Measurements from ENCODE around the gene IER3.
A peak's percentile ranks its signal among the peaks of the same experiment; 100 is the strongest.
"Not testable (repeated sequence)": the region's sequence is repeated elsewhere in the genome, so short reads cannot be mapped to it uniquely, and the experiment has no call there.

The IER3 gene

DNA sequence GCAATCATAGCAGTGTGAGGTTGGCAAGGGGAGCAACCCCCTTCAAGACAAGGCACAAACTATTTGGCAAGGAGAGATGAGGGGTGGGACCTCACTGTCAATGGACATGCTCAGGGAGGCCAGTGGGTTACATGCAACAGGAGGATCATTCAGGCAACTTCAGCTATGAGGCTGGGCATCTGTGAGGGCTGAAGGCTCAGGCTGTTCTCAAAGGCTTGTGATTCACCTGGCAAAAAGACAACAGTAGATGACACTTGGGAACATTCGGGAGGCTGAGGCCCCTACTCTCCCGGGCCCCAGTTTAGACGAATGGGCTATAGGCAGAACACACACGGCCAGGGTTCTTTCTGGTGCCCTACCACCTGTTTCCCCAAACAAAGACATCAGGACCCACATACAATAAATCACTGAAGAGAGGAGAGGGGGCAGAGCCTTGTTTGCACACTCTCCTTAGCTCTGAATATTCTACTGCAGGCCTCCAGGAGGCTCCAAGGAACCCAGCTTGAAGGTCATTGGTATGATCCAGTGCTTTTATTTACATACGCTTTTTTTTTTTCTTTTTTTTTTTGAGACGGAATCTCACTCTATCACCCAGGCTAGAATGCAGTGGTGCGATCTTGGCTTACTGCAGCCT, 16.3 kb downstream of the IER3 start:
- H3K9ac ChIP-seq (ENCODE audit: low read depth, low read length): no peak overlapping the region
- H3K4me1 ChIP-seq (ENCODE audit: control insufficient read depth, insufficient read depth, low read length): peaks cover 2% of the 10 kb centered on the region; the same call in 1 of the 2 replicates
- no peaks in the 10 kb centered on the region for H3K9me3 ChIP-seq (ENCODE audit: control insufficient read depth, insufficient read depth, low read length)
- H3K4me3 ChIP-seq (ENCODE audit: low read depth, low read length): no peak overlapping the region
- peak overlapping the region; percentile 27 for H3K27ac ChIP-seq (ENCODE audit: low read depth, low read length)
- no peaks in the 10 kb centered on the region for H3K27me3 ChIP-seq (ENCODE audit: control insufficient read depth, insufficient read depth, low read length)
- peaks cover 76% of the 10 kb centered on the region for H3K36me3 ChIP-seq (ENCODE audit: control insufficient read depth, insufficient read depth, low read length)

DNA sequence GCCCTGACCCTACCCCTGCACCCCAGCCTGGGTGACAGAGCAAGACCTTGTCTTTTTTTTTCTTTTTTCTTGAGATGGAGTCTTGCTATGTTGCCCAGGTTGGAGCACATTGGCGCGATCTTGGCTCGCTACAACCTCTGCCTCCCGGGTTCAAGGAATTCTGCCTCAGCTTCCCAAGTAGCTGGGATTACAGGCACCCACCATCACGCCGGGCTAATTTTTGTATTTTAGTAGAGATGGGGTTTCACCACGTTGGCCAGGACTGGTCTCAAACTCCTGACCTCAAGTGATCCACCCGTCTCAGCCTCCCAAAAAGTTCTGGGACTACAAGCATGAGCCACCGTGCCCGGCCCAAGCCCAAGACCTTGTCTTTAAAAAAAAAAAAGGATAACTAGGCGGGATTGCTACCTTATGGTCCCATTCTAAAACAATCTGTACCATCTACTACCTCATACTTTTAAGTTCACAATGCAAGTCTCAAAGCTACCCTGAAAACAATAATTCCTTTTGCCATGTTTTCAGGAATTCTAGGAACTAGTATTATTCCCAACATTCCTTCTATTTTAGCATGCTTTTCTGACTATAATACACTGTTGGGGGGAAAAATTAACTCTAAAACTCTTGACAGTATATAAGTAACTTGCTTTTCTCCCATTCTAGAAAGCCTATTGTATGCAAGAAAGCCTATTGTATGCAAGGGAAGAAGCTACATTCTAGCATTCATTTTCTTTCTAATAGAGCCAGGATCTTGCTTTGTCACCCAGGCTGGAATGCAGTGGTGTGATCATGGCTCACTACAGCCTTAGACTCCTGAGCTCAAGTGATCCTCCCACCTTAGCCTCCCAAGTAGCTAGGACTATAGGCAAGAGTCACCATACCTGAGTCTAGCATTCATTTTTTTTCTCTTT, 17.6 kb downstream of the IER3 start:
- peaks cover 76% of the 10 kb centered on the region for H3K36me3 ChIP-seq (ENCODE audit: control insufficient read depth, insufficient read depth, low read length)
- H3K27ac ChIP-seq (ENCODE audit: low read depth, low read length): peak overlapping the region; percentile 33

DNA sequence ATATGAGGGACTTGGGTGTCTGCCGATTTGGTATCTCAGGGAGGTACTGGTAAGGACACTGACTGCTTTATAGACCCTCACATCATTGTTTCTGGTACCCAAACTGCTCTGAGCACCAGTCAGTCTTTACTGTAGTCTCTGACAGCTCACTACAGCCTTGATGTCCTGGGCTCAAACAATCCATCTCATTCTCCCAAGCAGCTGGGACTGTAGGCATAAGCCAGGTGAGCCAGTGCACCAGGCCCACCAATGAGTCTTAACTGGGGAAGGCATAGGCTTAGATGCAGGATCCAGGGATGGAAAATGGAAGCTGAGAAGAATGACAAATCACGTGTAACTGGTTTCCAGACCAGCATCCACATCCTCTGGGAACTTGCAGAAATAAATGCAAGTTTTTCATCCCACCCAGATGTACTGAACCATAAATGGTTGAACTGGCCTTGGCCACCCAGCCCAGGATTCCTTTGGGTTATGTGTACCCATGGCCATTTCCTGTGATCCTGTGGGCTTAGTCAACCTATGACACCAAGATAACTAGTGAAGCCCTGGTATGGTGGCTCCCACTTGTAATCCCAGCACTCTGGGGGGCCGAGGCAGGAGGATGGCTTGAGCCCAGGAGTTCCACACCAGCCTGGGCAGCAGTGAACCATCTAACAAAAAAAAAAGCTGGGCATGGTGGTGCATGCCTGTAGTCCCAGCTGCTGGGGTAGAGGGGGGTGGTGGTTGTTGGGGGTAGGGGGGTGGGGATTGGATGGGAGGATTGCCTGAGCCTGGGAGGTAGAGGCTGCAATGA, 18.4 kb downstream of the IER3 start:
- peaks cover 76% of the 10 kb centered on the region for H3K36me3 ChIP-seq (ENCODE audit: control insufficient read depth, insufficient read depth, low read length)
- peaks cover 2% of the 10 kb centered on the region; the same call in 1 of the 2 replicates for H3K4me1 ChIP-seq (ENCODE audit: control insufficient read depth, insufficient read depth, low read length)
- peak overlapping the region; percentile 74 for H3K27ac ChIP-seq (ENCODE audit: low read depth, low read length)

More for the DNA sequence above, 17.6 kb downstream of the IER3 start:
- no peak overlapping the region for H3K4me3 ChIP-seq (ENCODE audit: low read depth, low read length)
- no peaks in the 10 kb centered on the region for H3K9me3 ChIP-seq (ENCODE audit: control insufficient read depth, insufficient read depth, low read length)
- peaks cover 2% of the 10 kb centered on the region; the same call in 1 of the 2 replicates for H3K4me1 ChIP-seq (ENCODE audit: control insufficient read depth, insufficient read depth, low read length)
- no peak overlapping the region for H3K9ac ChIP-seq (ENCODE audit: low read depth, low read length)
- no peaks in the 10 kb centered on the region for H3K27me3 ChIP-seq (ENCODE audit: control insufficient read depth, insufficient read depth, low read length)

DNA sequence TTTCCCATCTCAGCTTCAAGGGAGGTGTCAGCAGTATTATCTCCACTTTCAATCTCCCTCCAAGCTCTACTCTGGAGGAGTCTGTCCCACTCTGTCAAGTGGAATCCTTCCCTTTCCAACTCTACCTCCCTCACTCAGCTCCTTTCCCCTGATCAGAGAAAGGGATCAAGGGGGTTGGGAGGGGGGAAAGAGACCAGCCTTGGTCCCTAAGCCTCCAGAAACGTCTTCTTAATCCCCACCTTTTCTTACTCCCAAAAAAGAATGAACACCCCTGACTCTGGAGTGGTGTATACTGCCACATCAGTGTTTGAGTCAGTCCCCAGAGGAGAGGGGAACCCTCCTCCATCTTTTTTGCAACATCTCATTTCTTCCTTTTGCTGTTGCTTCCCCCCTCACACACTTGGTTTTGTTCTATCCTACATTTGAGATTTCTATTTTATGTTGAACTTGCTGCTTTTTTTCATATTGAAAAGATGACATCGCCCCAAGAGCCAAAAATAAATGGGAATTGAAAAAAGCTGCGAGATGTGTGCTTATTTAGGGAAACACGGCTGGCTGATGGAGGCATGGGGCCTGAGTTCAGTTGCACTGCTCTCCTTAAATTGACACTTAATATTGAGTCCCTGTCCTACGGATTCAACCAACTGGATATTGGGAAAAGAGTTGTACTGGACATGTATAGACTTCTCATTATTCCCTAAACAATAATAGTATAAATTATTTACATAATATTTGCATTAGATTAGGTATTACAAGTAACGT, 19.3 kb downstream of the IER3 start:
- Histone ChIP-seq H3K27me3 (ENCODE audit: control insufficient read depth, insufficient read depth, low read length) (no peaks in the 10 kb centered on the region), H3K9ac (ENCODE audit: low read depth, low read length) (no peak overlapping the region), H3K4me1 (ENCODE audit: control insufficient read depth, insufficient read depth, low read length) (no peaks in the 10 kb centered on the region), H3K9me3 (ENCODE audit: control insufficient read depth, insufficient read depth, low read length) (no peaks in the 10 kb centered on the region), H3K36me3 (ENCODE audit: control insufficient read depth, insufficient read depth, low read length) (peaks cover 70% of the 10 kb centered on the region), H3K4me3 (ENCODE audit: low read depth, low read length) (no peak overlapping the region), H3K27ac (ENCODE audit: low read depth, low read length) (peak overlapping the region; percentile 6)

More for the DNA sequence above, 18.4 kb downstream of the IER3 start:
- H3K9ac ChIP-seq (ENCODE audit: low read depth, low read length): no peak overlapping the region
- H3K27me3 ChIP-seq (ENCODE audit: control insufficient read depth, insufficient read depth, low read length): no peaks in the 10 kb centered on the region
- H3K4me3 ChIP-seq (ENCODE audit: low read depth, low read length): no peak overlapping the region
- no peaks in the 10 kb centered on the region for H3K9me3 ChIP-seq (ENCODE audit: control insufficient read depth, insufficient read depth, low read length)

DNA sequence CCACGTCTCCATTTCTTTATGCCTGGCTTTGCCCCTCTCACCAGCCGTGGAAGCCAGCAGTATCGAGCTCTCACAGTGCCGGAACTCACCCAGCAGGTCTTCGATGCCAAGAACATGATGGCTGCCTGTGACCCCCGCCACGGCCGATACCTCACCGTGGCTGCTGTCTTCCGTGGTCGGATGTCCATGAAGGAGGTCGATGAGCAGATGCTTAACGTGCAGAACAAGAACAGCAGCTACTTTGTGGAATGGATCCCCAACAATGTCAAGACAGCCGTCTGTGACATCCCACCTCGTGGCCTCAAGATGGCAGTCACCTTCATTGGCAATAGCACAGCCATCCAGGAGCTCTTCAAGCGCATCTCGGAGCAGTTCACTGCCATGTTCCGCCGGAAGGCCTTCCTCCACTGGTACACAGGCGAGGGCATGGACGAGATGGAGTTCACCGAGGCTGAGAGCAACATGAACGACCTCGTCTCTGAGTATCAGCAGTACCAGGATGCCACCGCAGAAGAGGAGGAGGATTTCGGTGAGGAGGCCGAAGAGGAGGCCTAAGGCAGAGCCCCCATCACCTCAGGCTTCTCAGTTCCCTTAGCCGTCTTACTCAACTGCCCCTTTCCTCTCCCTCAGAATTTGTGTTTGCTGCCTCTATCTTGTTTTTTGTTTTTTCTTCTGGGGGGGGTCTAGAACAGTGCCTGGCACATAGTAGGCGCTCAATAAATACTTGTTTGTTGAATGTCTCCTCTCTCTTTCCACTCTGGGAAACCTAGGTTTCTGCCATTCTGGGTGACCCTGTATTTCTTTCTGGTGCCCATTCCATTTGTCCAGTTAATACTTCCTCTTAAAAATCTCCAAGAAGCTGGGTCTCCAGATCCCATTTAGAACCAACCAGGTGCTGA, 20.3 kb downstream of the IER3 start:
- H3K27ac ChIP-seq (ENCODE audit: low read depth, low read length): peak overlapping the region; percentile 31
- not testable (repeated sequence) for H3K9me3 ChIP-seq (ENCODE audit: control insufficient read depth, insufficient read depth, low read length); H3K27me3 ChIP-seq (ENCODE audit: control insufficient read depth, insufficient read depth, low read length); H3K9ac ChIP-seq (ENCODE audit: low read depth, low read length); H3K4me1 ChIP-seq (ENCODE audit: control insufficient read depth, insufficient read depth, low read length); H3K4me3 ChIP-seq (ENCODE audit: low read depth, low read length)
- peaks cover 60% of the 10 kb centered on the region for H3K36me3 ChIP-seq (ENCODE audit: control insufficient read depth, insufficient read depth, low read length)

DNA sequence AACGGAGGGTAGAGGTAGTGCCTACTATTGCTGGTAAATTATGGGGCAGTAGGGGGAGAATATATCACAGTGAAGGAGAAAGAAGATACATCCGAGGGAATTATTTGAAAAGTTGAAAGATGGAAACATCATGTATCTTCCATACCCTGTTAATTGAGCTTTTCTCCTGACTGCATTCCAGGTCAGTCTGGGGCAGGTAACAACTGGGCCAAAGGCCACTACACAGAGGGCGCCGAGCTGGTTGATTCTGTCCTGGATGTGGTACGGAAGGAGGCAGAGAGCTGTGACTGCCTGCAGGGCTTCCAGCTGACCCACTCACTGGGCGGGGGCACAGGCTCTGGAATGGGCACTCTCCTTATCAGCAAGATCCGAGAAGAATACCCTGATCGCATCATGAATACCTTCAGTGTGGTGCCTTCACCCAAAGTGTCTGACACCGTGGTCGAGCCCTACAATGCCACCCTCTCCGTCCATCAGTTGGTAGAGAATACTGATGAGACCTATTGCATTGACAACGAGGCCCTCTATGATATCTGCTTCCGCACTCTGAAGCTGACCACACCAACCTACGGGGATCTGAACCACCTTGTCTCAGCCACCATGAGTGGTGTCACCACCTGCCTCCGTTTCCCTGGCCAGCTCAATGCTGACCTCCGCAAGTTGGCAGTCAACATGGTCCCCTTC, 21.0 kb downstream of the IER3 start:
- H3K27me3 ChIP-seq (ENCODE audit: control insufficient read depth, insufficient read depth, low read length); H3K9me3 ChIP-seq (ENCODE audit: control insufficient read depth, insufficient read depth, low read length); H3K9ac ChIP-seq (ENCODE audit: low read depth, low read length): not testable (repeated sequence)
- H3K4me1 ChIP-seq (ENCODE audit: control insufficient read depth, insufficient read depth, low read length): peaks cover 13% of the 10 kb centered on the region; the same call in 1 of the 2 replicates
- H3K4me3 ChIP-seq (ENCODE audit: low read depth, low read length): peak overlapping the region; percentile 93
- peak overlapping the region; percentile 98 for H3K27ac ChIP-seq (ENCODE audit: low read depth, low read length)
- peaks cover 56% of the 10 kb centered on the region for H3K36me3 ChIP-seq (ENCODE audit: control insufficient read depth, insufficient read depth, low read length)

DNA sequence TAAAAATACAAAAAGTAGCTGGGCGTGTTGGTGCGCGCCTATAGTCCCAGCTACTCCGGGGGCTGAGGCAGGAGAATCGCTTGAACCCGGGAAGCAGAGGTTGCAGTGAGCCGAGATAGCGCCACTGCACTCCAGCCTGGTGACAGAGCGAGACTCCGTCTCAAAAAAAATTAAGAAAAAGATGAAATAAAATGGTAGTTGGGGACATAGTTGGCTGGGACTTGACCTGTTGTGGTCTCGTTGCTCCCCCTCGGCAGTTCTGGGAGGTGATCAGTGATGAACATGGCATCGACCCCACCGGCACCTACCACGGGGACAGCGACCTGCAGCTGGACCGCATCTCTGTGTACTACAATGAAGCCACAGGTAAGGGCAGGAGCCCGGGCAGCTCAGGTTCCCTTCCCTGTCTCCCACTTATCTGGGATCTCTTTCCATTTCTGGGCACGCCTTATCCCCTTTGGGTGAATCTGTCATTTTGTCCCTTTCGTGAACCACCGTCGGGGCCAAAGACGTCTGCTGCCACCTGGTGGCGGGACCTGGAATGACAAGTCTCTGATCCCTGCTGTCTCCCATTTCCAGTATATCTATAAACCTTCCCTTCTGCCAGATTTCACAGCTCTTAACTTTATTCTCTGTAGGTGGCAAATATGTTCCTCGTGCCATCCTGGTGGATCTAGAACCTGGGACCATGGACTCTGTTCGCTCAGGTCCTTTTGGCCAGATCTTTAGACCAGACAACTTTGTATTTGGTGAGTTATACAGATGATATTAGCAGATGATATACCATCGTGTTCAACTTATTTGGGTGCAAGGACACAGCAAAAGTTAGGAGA, 21.9 kb downstream of the IER3 start:
- H3K4me3 ChIP-seq (ENCODE audit: low read depth, low read length): peak overlapping the region; percentile 93
- no peaks in the 10 kb centered on the region for H3K9me3 ChIP-seq (ENCODE audit: control insufficient read depth, insufficient read depth, low read length)
- peaks cover 48% of the 10 kb centered on the region for H3K36me3 ChIP-seq (ENCODE audit: control insufficient read depth, insufficient read depth, low read length)
- peak overlapping the region; percentile 100 for H3K9ac ChIP-seq (ENCODE audit: low read depth, low read length)
- peaks cover 13% of the 10 kb centered on the region; the same call in 1 of the 2 replicates for H3K4me1 ChIP-seq (ENCODE audit: control insufficient read depth, insufficient read depth, low read length)
- no peaks in the 10 kb centered on the region for H3K27me3 ChIP-seq (ENCODE audit: control insufficient read depth, insufficient read depth, low read length)
- peak overlapping the region; percentile 98 for H3K27ac ChIP-seq (ENCODE audit: low read depth, low read length)

DNA sequence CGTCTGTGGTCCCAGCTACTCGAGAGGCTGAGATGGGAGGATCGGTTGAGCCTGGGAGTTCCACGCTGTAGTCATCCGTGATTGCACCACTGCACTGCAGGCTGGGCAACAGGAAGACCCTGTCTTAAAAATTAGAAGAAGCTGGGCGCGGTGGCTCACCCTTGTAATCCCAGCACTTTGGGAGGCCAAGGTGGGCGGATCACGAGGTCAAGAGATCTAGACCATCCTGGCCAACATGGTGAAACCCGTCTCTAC, 22.4 kb downstream of the IER3 start:
- not testable (repeated sequence) for H3K9me3 ChIP-seq (ENCODE audit: control insufficient read depth, insufficient read depth, low read length); H3K27me3 ChIP-seq (ENCODE audit: control insufficient read depth, insufficient read depth, low read length)
- H3K9ac ChIP-seq (ENCODE audit: low read depth, low read length): peak overlapping the region; percentile 100
- H3K27ac ChIP-seq (ENCODE audit: low read depth, low read length): peak overlapping the region; percentile 98
- peaks cover 44% of the 10 kb centered on the region for H3K36me3 ChIP-seq (ENCODE audit: control insufficient read depth, insufficient read depth, low read length)
- peak overlapping the region; percentile 93 for H3K4me3 ChIP-seq (ENCODE audit: low read depth, low read length)
- H3K4me1 ChIP-seq (ENCODE audit: control insufficient read depth, insufficient read depth, low read length): peaks cover 13% of the 10 kb centered on the region; the same call in 1 of the 2 replicates
